K562 (cell line): ENCODE results near the gene SERAC1. TPM values are rescaled to one million over a fixed set of nuclear protein-coding genes. Genes with fewer than 3 reads are reported as not detected.

Experiments
- BRCA1 ChIP-seq, 2 experiments: fragments of 450-650 bp in 1 of 2; sonication (generic) in 1 of 2; formaldehyde crosslinking in 1 of 2; IDR thresholded peaks; 2 replicates each; pipeline versions ENCODE4 v1.5.0 to v1.6.1; 2017 to 2020; ENCODE audit warnings: mild to moderate bottlenecking in 1 of 2, missing genetic modification reagents in 1 of 2
- GTF2A2 ChIP-seq: IDR thresholded peaks from 2 replicates; pipeline ENCODE4 v1.6.1; 2016; ENCODE audit warnings: mild to moderate bottlenecking, missing genetic modification characterization, missing compliant biosample characterization
- KAT8 ChIP-seq: fragments of 450-650 bp; IDR thresholded peaks from 2 replicates; pipeline ENCODE4 v1.6.1; 2016; ENCODE audit warnings: low read depth, mild to moderate bottlenecking
- KLF13 ChIP-seq: fragments of 450-650 bp; IDR thresholded peaks from 2 replicates; pipeline ENCODE4 v1.6.1; 2016; ENCODE audit warnings: missing genetic modification characterization, low read depth, mild to moderate bottlenecking, missing compliant biosample characterization, moderate library complexity, borderline replicate concordance
- NCOA2 ChIP-seq, 2 experiments: fragments of 450-650 bp; IDR thresholded peaks; 2 replicates each; pipeline ENCODE4 v1.6.1; 2018; ENCODE audit warnings: mild to moderate bottlenecking in 2 of 2, moderate library complexity in 1 of 2; ENCODE audit not compliant: partially characterized antibody in 2 of 2
- RBM17 ChIP-seq: fragments of 200-400 bp; formaldehyde crosslinking; IDR thresholded peaks from 2 replicates; pipeline ENCODE4 v1.6.1; 2017; ENCODE audit warnings: low read depth, mild to moderate bottlenecking, low read length, borderline replicate concordance
- SAFB2 ChIP-seq: fragments of 200-400 bp; formaldehyde crosslinking; IDR thresholded peaks from 2 replicates; pipeline ENCODE4 v1.6.1; 2018; ENCODE audit warnings: borderline replicate concordance, low read length, low read depth, moderate library complexity; ENCODE audit not compliant: severe bottlenecking
- SIX5 ChIP-seq, 2 experiments: IDR thresholded peaks; 2 replicates each; pipeline ENCODE4 v1.6.1; 2011; ENCODE audit warnings: low read length in 2 of 2, borderline replicate concordance in 1 of 2, low read depth in 1 of 2, mild to moderate bottlenecking in 1 of 2, moderate library complexity in 1 of 2; ENCODE audit not compliant: insufficient read depth in 1 of 2
- ZNF124 ChIP-seq: sonication (generic); formaldehyde crosslinking; IDR thresholded peaks from 2 replicates; pipeline ENCODE4 v1.8.1; 2022; ENCODE audit warnings: missing genetic modification reagents
- polyA plus RNA-seq, 8 experiments: library from polyadenylated mRNA; depleted of rRNA in 4 of 8; stranded (reverse) in 5 of 8; unstranded in 3 of 8; fragments of >200 nt; fragmentation: Nextera tagmentation in 2 of 8; fragmentation: Illumina TruSeq in 1 of 8; extraction: Ambion mirVana in 2 of 8; extraction: Trizol in 1 of 8; gene quantifications; 2 replicates each; pipeline versions ENCODE4 v1.2.1 to v1.2.3, GENCODE V29; 2011 to 2014; ENCODE audit warnings: inconsistent platforms in 1 of 8, missing spikeins in 1 of 8
- total RNA-seq, 7 experiments: library from RNA; depleted of rRNA in 6 of 7; stranded (reverse); fragments of >200 nt in 6 of 7; fragmentation: Illumina TruSeq in 2 of 7; extraction: Trizol in 2 of 7; gene quantifications; 2 replicates each; pipeline versions ENCODE4 v1.2.1 to v1.2.3, GENCODE V29; 2011 to 2021; ENCODE audit warnings: low replicate concordance in 1 of 7
- TF ChIP-seq, protein P1 (sequence below): sonication (generic); formaldehyde crosslinking; IDR thresholded peaks from 2 replicates; pipeline ENCODE4 v1.8.0; 2022; ENCODE audit warnings: missing genetic modification reagents, mild to moderate bottlenecking, moderate library complexity, borderline replicate concordance
- TF ChIP-seq, protein P2 (sequence below): conservative IDR thresholded peaks from 2 replicates; pipeline ENCODE4 v1.6.1; 2011; ENCODE audit warnings: low read depth, mild to moderate bottlenecking, low read length; ENCODE audit not compliant: control insufficient read depth
- TF ChIP-seq, protein P3 (sequence below): fragments of 450-650 bp; formaldehyde crosslinking; IDR thresholded peaks from 2 replicates; pipeline ENCODE4 v1.4.0; 2022; ENCODE audit warnings: mild to moderate bottlenecking, moderate library complexity
- TF ChIP-seq, protein P4 (sequence below): fragments of 250-450 bp; sonication (Bioruptor Pico); IDR thresholded peaks from 2 replicates; pipeline ENCODE4 v1.8.0; 2021; ENCODE audit warnings: mild to moderate bottlenecking, moderate library complexity
- TF ChIP-seq, protein P5 (sequence below): fragments of 250-450 bp; sonication (Bioruptor Pico); IDR thresholded peaks from 2 replicates; pipeline ENCODE4 v1.5.0; 2022; ENCODE audit warnings: mild to moderate bottlenecking
- TF ChIP-seq, protein P6 (sequence below): sonication (generic); formaldehyde crosslinking; IDR thresholded peaks from 2 replicates; pipeline ENCODE4 v1.8.0; 2022; ENCODE audit warnings: mild to moderate bottlenecking, missing genetic modification reagents

The SERAC1 gene
- total and polyA plus RNA-seq, 9 of the 15 experiments (the other 6 are each of a cell fraction or from before 2014, with no cell fraction given) = 1.8 to 6.2 (median 2.8) TPM

DNA sequence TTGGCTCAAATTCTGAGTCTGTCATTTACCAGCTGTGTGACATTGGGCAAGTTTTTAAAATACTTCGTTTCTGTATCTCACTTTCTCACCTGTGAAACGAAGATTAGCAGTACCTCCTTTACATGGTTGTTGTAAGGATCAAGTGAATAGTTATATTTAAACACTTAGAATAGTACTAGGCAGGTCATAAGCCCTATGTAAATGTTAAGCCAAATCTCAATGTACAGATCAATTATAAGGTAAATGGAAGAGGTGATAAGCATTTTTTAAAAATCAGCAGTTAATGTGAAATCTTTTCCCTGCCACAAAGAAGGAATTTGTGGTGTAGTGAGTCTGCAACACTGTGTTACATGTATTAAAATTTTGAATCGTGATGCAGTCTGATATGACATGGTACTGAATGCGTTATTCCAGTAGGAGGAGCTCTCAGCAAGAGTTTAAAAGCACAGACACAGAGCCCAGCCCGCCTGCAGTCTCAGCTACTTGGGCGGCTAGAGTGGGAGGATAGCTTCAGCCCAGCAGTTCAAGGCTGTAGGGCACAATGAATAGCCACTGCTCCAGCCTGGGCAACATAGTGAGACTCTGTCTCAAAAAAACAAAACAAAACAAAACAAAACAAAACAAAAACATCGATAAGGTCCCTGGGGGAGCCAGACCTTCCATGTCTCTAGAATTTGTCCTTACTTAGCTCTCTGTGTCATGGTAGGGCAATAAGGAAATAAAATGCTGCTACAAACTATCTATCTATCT is 46.0 kb upstream of the SERAC1 start (continued):
- TF ChIP-seq SIX5 (IDR thresholded peaks at IDR 0.05; ENCODE audit: borderline replicate concordance in 1 of 2, insufficient read depth in 1 of 2, low read depth in 1 of 2, low read length in 2 of 2) (no peak), GTF2A2 (no peak), NCOA2 (IDR thresholded peaks at IDR 0.05; ENCODE audit: partially characterized antibody in 2 of 2) (no peak), SAFB2 (no peak), BRCA1 (IDR thresholded peaks at IDR 0.05) (no peak), BRCA1 (CRISPR knock-in tag; IDR thresholded peaks at IDR 0.05) (no peak), ZNF124 (CRISPR knock-in tag) (no peak), KLF13 (tag) (no peak), KAT8 (no peak), RBM17 (no peak)
- TF ChIP-seq, protein P1, sequence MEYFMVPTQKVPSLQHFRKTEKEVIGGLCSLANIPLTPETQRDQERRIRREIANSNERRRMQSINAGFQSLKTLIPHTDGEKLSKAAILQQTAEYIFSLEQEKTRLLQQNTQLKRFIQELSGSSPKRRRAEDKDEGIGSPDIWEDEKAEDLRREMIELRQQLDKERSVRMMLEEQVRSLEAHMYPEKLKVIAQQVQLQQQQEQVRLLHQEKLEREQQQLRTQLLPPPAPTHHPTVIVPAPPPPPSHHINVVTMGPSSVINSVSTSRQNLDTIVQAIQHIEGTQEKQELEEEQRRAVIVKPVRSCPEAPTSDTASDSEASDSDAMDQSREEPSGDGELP (CRISPR knock-in tag) = no peak
- TF ChIP-seq, protein P2, sequence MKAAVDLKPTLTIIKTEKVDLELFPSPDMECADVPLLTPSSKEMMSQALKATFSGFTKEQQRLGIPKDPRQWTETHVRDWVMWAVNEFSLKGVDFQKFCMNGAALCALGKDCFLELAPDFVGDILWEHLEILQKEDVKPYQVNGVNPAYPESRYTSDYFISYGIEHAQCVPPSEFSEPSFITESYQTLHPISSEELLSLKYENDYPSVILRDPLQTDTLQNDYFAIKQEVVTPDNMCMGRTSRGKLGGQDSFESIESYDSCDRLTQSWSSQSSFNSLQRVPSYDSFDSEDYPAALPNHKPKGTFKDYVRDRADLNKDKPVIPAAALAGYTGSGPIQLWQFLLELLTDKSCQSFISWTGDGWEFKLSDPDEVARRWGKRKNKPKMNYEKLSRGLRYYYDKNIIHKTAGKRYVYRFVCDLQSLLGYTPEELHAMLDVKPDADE = no peak
- TF ChIP-seq, protein P3, sequence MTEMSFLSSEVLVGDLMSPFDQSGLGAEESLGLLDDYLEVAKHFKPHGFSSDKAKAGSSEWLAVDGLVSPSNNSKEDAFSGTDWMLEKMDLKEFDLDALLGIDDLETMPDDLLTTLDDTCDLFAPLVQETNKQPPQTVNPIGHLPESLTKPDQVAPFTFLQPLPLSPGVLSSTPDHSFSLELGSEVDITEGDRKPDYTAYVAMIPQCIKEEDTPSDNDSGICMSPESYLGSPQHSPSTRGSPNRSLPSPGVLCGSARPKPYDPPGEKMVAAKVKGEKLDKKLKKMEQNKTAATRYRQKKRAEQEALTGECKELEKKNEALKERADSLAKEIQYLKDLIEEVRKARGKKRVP (CRISPR knock-in tag) = no peak
- TF ChIP-seq, protein P4, sequence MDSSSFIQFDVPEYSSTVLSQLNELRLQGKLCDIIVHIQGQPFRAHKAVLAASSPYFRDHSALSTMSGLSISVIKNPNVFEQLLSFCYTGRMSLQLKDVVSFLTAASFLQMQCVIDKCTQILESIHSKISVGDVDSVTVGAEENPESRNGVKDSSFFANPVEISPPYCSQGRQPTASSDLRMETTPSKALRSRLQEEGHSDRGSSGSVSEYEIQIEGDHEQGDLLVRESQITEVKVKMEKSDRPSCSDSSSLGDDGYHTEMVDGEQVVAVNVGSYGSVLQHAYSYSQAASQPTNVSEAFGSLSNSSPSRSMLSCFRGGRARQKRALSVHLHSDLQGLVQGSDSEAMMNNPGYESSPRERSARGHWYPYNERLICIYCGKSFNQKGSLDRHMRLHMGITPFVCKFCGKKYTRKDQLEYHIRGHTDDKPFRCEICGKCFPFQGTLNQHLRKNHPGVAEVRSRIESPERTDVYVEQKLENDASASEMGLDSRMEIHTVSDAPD (CRISPR knock-in tag) = no peak
- TF ChIP-seq, protein P5, sequence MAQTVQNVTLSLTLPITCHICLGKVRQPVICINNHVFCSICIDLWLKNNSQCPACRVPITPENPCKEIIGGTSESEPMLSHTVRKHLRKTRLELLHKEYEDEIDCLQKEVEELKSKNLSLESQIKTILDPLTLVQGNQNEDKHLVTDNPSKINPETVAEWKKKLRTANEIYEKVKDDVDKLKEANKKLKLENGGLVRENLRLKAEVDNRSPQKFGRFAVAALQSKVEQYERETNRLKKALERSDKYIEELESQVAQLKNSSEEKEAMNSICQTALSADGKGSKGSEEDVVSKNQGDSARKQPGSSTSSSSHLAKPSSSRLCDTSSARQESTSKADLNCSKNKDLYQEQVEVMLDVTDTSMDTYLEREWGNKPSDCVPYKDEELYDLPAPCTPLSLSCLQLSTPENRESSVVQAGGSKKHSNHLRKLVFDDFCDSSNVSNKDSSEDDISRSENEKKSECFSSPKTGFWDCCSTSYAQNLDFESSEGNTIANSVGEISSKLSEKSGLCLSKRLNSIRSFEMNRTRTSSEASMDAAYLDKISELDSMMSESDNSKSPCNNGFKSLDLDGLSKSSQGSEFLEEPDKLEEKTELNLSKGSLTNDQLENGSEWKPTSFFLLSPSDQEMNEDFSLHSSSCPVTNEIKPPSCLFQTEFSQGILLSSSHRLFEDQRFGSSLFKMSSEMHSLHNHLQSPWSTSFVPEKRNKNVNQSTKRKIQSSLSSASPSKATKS = no peak
- TF ChIP-seq, protein P6, sequence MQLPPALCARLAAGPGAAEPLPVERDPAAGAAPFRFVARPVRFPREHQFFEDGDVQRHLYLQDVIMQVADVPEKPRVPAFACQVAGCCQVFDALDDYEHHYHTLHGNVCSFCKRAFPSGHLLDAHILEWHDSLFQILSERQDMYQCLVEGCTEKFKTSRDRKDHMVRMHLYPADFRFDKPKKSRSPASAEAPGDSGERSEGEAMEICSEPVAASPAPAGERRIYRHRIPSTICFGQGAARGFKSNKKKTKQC = no peak
